GM06990 (cell line): ENCODE measurements around the gene NRG2.

Experiments used
- DNase-seq: peaks from one replicate; pipeline ENCODE4 v3.0.0-alpha.2; 2011; ENCODE audit not compliant: insufficient read length; ENCODE audit errors: extremely low read depth
- H3K27me3 ChIP-seq: replicated peaks from 2 replicates; pipeline ENCODE4 v1.6.0; 2011; ENCODE audit warnings: low read length; ENCODE audit not compliant: control insufficient read depth, insufficient read depth
- H3K36me3 ChIP-seq: 2 replicates; pipeline ENCODE4 v1.5.1; 2011; ENCODE audit warnings: low read length; ENCODE audit not compliant: control insufficient read depth, insufficient read depth
- H3K4me3 ChIP-seq: replicated peaks from 2 replicates; pipeline ENCODE4 v1.5.1; 2011; ENCODE audit warnings: low read depth, mild to moderate bottlenecking, control low read depth, low read length
- CTCF ChIP-seq: IDR thresholded peaks from 2 replicates; pipeline ENCODE4 v1.5.1; 2011; ENCODE audit warnings: low read length, control low read depth, mild to moderate bottlenecking, inconsistent platforms; ENCODE audit not compliant: insufficient read depth, poor library complexity, severe bottlenecking

NRG2 gene

GRCh38 chr5:139885857-139886208 is 157.3 kb downstream of the NRG2 start:
- no peak for TF ChIP-seq CTCF
- DNase-seq, result no peak
- Histone ChIP-seq H3K36me3 (no peaks in the 10 kb centered on the region), H3K27me3 (no peaks in the 10 kb centered on the region), H3K4me3 (no peak overlapping the region)

GRCh38 chr5:139885172-139885856 is 157.8 kb downstream of the NRG2 start:
- Histone ChIP-seq H3K36me3 (no peaks in the 10 kb centered on the region), H3K27me3 (no peaks in the 10 kb centered on the region), H3K4me3 (no peak overlapping the region)
- no peak for DNase-seq
- TF ChIP-seq CTCF, result no peak

GRCh38 chr5:139884734-139885133 is 158.4 kb downstream of the NRG2 start:
- Histone ChIP-seq H3K36me3 (no peaks in the 10 kb centered on the region; the same call in 1 of the 2 replicates), H3K4me3 (no peak overlapping the region), H3K27me3 (no peaks in the 10 kb centered on the region)
- TF ChIP-seq CTCF, result no peak
- no peak for DNase-seq

GRCh38 chr5:139884144-139884543 is 159.0 kb downstream of the NRG2 start:
- H3K36me3 ChIP-seq, result no peaks in the 10 kb centered on the region; the same call in 1 of the 2 replicates
- DNase-seq, result no peak
- no peak for TF ChIP-seq CTCF
- H3K4me3 ChIP-seq, result no peak overlapping the region
- H3K27me3 ChIP-seq, result no peaks in the 10 kb centered on the region

- H3K4me3 ChIP-seq, result no peak overlapping the region
- no peak for DNase-seq
- no peaks in the 10 kb centered on the region for H3K27me3 ChIP-seq
- no peak for TF ChIP-seq CTCF
- H3K36me3 ChIP-seq, result no peaks in the 10 kb centered on the region; the same call in 1 of the 2 replicates
Measured at GRCh38 chr5:139882961-139883539, 160.0 kb downstream of the NRG2 start.
